Measurements from ENCODE around the gene C22orf42.
A peak's percentile ranks its signal among the peaks of the same experiment; 100 is the strongest.

C22orf42 gene

GRCh38 chr22:32132783-32133182, 26.3 kb downstream of the C22orf42 start:
- no peak for DNase-seq

- DNase-seq = no peak
Measured at GRCh38 chr22:32132126-32132525, 27.0 kb downstream of the C22orf42 start.

GRCh38 chr22:32130464-32130863, 28.6 kb downstream of the C22orf42 start:
- no peak for DNase-seq

GRCh38 chr22:32127904-32128303, 31.2 kb downstream of the C22orf42 start:
- DNase-seq = no peak

- DNase-seq = no peak
Measured at GRCh38 chr22:32123657-32124056, 35.4 kb downstream of the C22orf42 start.

GRCh38 chr22:32122899-32123298, 36.2 kb downstream of the C22orf42 start:
- DNase-seq = no peak

- DNase-seq = no peak
Measured at GRCh38 chr22:32120603-32121002, 38.5 kb downstream of the C22orf42 start.

- no peak for DNase-seq
Measured at GRCh38 chr22:32119568-32120235, 39.4 kb downstream of the C22orf42 start.

GRCh38 chr22:32112380-32112779, 46.7 kb downstream of the C22orf42 start:
- no peak for DNase-seq

GRCh38 chr22:32106930-32107329, 52.2 kb downstream of the C22orf42 start:
- peak; percentile 20 for DNase-seq

- DNase-seq = peak; percentile 51
Measured at GRCh38 chr22:32103658-32104315, 55.3 kb downstream of the C22orf42 start.

GRCh38 chr22:32100711-32101110, 58.4 kb downstream of the C22orf42 start:
- no peak for DNase-seq
